ENCODE measurements around the gene CFAP46.
"Not testable (repeated sequence)": the region's sequence is repeated elsewhere in the genome, so short reads cannot be mapped to it uniquely, and the experiment has no call there.

The CFAP46 gene

DNA sequence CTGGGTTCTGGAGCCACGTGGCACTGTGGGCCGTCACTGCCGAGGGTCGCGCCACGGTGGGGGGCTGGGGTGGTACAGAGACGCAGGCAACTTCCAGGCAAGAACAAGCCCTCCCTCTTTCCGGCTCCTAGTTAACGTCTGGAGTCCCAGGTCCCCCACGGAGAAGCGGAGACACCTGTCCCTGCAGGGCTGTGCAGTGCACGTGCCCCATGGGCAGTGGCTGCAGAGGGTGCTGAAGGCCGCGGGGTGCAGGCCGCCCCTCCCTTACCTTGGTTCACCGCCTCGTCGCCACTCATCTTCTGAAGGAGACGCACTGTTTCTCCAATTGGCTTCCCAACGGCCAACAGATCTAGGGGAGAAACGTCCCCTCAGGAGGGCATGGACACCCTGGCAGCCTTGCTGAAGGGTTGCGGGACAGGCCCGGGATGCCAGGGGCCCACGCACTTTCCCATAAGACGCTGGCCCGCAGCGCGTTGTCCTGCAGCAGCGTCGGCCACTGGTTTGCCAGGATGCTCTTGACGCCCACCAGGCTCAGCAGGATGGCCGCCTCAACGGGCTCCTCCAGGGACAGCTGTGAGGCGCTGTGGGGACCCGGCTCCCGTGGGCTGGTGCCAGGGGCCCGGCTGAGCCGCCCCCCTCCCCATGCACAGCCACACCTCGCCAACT, 132.1 kb downstream of the CFAP46 start:
- DNase-seq (ENCODE audit: low read depth in 2 of 2, low spot score in 1 of 2), result no peak

DNA sequence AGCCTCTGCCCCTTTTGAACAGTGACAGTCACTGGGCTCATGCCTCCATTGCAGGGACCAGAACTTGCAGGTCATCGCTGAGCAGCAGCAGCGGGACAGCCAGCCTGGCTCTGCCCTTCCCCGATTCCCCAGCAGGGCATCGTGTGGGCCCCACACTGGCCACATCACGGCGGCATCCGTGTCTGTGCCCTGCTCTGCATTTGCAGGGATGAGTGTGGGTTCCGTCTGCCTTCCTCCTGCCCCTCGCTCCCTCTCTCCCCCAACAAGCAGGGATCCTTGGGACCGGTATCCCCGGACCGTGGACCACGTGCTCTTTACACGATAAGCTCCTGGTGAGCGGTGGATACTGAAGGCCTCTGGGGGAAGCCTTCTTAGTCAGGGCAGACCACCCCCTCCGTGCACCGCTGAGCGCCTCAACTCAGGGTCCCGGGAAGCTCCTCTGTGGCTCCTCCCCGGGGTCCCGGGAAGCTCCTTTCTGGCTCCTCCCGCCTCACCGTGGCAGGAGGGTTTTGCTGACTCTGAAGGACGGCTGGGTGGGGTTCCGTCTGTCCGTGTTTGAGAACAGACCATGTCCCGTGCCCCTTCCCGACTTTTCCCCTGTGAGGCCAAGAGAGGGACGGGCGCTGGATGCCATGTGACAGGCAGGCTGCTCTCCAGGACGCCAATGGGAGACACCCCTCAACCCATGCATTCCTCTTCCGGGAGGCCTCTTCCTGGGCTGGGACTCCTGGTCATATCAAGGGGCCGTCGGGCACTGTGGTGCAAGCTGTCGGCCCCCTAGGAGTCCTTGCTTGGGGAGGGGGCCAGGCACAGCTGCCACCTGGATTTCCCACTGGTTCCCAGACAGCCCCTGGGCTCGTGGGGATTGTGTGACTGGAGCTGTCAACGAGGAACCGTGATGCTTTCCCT, 132.9 kb downstream of the CFAP46 start:
- DNase-seq (ENCODE audit: low read depth in 2 of 2, low spot score in 1 of 2), result no peak

DNA sequence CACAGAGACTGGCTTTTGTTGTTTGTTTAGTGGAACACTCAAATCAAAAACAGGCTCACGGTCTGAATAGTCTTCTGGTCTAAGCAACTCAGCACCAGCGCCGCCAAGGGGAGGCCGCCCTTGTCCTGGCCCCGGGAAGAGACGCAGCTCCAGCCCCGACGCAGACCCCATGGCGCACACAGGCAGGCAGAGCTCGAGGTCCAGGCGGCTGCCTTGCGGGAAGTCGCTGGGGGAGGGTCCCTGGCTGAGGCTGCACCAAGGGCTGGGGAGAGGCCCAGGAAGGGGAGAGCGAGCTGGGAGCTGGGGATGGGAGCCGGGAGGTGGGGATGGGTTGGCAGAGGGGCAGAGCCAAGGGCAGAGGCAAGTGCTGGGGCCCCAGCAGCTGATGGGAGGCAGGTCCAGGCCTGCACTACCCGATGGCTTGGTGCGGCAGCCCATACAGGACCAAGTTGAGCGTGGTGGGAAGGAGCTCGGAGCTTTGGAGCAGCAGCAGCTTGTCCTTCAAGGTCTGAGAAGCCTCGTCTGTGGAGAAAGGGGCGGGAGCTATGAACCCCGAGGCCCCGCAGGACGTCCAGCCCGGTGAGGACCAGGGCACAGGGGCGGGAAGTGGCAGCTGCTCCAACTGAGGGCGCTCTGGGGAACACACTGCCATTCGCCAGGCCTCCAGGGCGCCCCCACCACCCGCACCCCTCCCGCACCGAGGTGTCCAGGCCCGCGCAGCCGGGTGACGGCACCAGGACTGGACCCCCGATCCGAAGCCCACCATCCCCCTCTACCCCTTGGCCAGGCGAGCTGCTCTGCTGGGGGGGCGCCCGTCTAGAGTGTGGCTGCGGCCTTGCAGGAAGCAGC, 133.8 kb downstream of the CFAP46 start:
- no peak for DNase-seq (ENCODE audit: low read depth in 2 of 2, low spot score in 1 of 2)

DNA sequence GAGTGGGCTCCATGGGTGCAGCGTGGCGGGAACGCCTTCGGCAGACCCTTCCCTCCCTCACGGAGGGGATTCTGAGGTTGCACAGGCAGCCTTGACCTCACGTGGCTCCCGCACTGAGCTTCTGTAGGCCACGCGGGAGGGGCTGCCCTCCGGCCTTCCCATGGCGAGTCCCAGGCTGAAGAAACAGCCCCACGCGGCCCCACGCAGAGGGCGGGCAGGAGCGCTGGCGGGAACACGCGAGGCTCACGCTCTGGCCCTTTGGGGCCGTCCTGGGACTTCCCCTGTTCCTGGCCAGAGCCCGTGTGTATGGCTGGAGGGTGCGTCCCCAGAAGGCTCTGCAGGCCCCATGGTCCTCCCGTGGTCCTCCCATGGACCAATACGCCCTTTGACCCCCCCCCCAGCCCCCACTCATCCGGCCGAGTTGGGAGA, 134.7 kb downstream of the CFAP46 start:
- DNase-seq (ENCODE audit: low read depth in 2 of 2, low spot score in 1 of 2), result no peak

DNA sequence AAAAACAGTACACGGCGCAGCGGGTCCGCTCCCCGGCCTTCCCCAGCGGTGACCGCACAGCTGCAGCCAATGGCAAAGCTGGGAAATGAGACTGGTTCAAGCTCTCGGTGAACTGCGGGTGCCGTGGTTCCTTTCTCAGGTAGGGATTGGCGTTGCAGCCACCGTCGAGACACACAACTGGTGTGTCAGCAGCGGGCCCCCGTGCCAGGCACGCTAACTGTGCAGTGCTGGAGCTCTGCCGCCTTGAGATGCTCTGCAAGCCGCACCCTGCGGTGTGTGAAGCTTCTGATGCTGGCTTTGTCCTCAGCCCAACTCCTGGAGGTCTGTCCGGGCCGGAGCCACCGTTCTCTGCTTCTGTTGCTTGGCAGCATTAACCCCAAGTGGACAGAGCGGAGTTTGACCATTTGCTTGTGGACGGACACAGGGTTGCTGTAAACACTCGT, 135.8 kb downstream of the CFAP46 start:
- no peak for DNase-seq (ENCODE audit: low read depth in 2 of 2, low spot score in 1 of 2)

DNA sequence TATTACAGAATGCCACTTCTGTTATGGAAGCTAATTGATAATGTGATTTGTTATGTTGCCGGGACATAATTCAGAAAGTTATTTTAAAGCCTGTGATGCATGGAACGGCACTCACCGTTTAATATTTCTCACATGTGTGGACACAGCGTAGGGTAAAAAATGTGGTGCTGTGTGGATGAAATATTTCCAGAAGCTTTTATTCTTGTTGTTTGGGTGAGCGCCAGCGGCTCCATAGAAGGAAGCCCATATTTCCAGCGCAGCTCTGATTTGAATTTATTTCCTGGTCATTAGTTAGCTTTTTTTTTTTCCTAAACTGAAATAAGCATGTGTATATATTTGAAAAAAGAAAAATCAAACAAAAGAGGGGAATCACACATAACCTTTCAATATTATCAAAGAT, 136.3 kb downstream of the CFAP46 start:
- DNase-seq (ENCODE audit: low read depth in 2 of 2, low spot score in 1 of 2), result no peak

DNA sequence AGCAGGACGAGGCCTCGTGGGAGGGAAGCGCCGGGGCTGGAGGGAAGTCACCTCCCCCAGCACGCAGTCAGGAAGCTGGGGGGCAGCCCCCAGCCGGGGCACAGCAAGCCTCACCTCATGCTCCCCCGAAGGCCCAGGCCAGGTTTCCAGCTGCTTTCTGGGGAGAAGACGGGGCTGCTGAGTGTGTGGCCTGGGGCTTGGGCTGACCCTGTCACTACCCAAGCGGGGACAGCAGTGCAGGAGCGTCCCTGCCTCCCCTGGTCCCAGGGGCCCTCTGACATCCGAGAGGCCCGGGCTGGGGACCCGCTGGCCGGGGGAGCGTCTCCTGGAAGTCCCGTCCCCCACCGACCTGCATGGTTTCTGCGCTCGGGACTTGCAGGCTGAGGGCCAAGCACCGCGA, 136.8 kb downstream of the CFAP46 start:
- no peak for DNase-seq (ENCODE audit: low read depth in 2 of 2, low spot score in 1 of 2)

DNA sequence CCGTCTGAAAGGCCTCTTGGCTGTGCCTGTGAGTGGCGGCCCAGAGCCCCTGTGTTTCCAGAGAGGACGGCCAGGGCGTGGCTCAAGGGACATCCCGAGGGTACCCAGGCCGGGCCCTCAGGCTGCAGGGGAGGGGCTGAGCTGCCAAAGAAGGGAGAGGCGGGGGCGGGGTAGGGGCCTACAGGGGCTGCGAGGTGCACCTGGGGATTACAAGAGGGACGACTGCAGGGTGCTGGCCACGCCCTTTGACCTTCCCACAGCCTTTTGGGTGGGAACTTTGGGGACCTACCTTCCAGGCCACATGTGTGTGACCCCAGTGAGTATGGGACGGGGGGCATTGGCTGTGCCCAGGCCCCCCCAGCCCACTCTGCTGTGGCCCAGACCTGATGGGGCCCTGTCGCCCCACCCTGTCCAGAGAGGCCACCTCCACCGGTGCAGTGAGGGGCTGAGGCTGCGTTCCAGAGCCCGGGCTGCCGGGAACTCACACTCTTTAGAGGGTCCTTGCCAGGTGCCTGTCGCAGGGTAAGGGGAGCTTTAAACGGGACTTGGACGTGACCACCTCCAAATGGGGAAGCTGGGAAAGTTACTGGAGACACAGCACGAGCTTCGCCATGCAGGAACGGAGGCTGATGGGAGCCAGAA, 137.5 kb downstream of the CFAP46 start:
- DNase-seq (ENCODE audit: low read depth in 2 of 2, low spot score in 1 of 2), result no peak

DNA sequence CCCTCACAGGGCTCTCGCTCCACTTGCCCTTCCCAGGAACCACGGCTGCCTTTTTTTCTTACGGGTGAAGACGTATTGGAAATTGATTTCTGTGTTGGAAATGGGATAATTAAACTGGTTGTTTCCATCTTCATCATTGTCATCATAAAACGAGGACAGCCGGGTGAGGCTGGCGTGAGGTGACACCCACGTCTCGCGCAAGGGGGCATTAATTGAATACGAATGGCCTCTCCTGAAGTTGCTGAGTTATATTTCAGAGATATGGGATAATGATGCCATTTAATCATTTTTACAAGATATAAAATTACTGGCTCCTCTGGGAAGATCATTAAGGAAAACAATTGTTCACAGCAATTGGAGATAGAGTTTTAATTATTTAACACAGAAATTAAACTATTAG, 138.1 kb downstream of the CFAP46 start:
- DNase-seq (ENCODE audit: low read depth in 2 of 2, low spot score in 1 of 2), result no peak

DNA sequence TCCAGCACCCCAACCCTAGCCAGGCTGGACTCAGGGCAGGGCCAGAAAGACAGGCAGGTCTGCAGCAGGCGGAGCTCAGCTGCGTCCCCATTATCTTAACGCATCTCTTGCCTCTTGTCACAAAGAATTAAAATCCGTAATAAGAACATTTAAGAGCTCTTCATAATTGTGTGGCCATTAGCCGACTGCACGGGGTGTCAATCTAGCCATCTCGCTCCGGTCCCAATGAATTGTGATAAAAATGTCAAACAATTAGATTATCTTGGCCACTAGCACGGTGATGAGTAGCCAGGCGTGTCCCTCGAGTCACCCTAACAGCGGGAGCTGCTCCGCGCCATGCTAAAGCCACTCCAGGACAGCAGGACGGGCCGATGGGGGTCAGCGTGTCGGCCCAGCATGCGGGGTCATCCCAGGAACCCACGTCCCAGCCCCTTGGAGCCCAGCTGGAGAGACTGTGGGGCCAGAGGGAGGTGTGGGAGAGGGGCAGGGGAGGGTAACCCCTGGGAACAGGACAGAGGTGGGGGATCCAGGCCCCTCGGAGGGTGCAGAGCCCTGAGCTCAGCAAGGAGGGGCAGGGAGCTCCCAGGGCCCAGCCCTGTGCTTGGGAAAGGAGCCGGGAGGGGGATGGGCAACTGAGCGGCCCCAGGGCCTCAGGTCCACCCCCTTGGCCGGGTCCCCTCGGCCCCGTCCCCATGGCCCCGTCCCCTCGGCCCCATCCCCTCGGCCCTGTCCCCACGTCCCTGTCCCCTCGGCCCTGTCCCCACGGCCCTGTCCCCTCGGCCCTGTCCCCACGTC, 138.8 kb downstream of the CFAP46 start:
- DNase-seq (ENCODE audit: low read depth in 2 of 2, low spot score in 1 of 2), result no peak

DNA sequence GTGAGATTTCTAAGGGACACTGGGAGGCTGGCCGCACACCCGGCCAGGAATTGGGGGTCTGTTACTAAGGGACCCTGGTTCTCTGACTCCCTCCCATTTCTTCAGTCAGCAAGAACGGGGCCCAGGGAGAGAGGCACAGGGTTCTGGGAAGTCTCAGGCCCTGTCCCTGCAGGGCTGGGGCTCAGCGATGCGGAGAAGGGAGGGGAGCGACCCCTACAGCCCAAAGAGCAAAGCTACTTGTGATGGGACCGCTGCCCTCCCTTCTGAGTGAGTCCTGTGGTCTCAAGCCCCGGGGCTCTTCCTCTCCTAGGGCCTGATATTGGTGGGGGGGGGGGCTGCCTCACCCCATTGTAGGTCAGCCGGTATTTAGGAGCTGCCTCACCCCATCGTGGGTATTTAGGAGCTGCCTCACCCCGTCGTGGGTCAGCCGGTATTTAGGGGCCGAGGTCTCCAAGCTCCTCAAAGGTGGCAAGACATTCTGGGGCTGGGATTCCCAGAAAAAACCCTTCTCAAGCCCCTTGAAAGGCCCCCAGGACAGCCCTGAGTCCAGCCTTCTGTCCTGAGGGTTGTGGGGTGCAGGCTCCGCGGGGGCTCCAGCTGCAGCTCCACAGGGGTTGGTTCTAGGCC, 139.6 kb downstream of the CFAP46 start:
- no peak for DNase-seq (ENCODE audit: low read depth in 2 of 2, low spot score in 1 of 2)

DNA sequence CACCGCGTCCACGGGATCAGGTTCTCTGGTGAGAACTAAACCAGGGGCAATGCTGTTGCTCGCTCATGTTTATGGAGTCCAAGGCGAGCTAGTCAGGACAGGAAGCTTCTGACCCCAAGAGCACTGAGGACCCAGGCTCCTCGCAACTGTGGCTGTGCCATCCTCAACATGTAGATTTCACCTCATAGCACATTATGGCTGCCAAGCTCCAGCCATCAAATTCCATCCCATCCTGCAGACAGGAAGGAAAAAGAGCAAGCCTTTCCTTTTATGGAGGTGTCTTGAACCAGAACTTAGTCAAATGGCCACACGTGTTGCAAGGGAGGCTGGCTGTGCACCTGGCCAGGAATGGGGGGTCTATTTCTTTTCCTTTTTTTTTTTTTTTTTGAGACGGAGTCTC, 140.3 kb downstream of the CFAP46 start:
- no peak for DNase-seq (ENCODE audit: low read depth in 2 of 2, low spot score in 1 of 2)

DNA sequence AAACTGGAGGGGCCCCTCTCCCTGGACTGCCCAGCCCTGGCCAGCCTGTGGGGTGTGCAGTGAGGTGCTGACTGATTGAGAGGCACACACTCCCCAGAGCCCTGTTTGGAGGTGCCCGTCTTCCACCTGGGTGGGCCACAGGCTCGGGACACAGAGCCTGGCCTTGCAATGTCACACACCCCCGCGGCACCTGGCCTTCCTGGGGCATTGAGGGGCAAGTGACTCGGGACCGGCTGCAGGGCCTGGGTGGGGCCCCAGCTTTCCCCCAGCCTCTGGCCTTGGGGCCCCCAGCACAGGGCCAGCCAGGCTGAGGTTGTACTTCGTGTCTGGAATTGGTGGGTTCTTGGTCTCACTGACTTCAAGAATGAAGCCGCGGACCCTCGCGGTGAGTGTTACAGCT, 142.5 kb downstream of the CFAP46 start:
- no peak for DNase-seq (ENCODE audit: low read depth in 2 of 2, low spot score in 1 of 2)

DNA sequence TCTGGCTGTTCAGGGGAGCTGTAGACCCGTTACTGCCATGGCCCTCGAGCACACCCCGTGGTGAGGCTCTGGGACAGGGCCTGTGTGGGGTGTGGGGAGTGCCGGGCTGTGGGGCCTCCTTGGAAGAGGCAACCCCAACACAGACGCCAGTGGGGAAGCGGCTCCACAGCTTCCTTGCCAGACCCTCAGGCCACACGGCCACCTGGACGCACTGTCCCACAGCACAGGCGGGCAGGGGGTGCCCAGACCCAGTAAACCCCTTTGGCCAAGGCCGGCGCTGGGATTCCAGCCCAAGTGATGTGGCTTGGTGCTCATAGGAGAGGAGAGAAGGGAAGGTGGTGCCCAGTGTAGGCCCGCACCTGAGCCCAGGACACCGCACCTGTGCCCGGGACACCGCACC, 143.5 kb downstream of the CFAP46 start:
- DNase-seq (ENCODE audit: low read depth in 2 of 2, low spot score in 1 of 2), result no peak

DNA sequence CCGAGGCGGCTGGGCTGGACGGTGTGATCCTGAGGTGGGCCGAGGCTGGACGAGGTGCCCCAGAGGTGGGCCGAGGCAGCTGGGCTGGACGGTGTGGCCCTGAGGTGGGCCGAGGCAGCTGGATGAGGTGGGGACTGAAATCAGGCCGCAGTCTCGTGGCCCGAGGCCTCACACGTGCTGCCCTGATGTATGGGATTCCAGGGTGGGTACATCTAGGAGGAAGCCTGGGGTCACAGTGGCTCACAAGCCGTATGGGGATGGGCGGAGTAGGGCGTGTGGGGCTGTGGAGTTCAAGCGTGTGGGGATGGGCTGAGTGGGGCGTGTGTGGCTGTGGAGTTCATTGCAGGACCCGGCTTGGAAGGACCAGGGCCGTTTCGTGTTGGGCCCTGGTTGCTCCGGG, 144.0 kb downstream of the CFAP46 start:
- no peak for DNase-seq (ENCODE audit: low read depth in 2 of 2, low spot score in 1 of 2)

DNA sequence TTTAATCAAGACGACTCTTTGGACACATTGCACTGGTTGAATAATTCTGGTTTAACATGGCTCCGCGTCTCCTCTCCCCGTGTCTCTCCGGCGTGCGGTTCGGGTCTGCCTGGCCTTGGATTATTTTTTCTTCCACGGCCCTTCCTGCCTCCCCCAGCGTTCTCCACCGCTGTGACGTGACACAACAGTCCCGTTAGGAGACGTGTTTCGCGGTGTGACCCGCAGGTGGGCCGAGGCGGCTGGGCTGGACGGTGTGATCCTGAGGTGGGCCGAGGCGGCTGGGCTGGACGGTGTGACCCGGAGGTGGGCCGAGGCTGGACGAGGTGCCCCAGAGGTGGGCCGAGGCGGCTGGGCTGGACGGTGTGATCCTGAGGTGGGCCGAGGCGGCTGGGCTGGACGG, 144.4 kb downstream of the CFAP46 start:
- DNase-seq (ENCODE audit: low read depth in 2 of 2, low spot score in 1 of 2), result not testable (repeated sequence)

DNA sequence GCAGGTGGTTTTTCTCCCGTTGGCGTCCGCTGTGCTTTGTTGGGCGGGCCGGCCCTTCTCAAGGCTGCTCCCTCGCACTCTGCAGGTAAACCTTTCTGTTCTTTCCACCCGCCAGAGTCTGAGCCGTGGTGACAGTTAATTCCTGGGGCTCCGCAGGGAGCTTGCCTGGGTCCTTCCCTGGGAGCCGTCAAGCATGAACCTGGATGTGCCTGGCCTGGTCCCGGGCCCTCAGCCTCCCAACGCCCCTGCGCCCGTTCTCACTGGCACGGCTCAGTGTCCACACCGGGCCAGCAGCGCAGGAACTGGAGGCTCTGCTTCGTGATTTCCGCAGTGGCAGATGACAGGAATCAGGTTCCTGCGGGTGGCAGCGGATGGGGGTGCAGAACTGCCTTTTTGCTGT, 145.5 kb downstream of the CFAP46 start:
- DNase-seq (ENCODE audit: low read depth in 2 of 2, low spot score in 1 of 2), result no peak

DNA sequence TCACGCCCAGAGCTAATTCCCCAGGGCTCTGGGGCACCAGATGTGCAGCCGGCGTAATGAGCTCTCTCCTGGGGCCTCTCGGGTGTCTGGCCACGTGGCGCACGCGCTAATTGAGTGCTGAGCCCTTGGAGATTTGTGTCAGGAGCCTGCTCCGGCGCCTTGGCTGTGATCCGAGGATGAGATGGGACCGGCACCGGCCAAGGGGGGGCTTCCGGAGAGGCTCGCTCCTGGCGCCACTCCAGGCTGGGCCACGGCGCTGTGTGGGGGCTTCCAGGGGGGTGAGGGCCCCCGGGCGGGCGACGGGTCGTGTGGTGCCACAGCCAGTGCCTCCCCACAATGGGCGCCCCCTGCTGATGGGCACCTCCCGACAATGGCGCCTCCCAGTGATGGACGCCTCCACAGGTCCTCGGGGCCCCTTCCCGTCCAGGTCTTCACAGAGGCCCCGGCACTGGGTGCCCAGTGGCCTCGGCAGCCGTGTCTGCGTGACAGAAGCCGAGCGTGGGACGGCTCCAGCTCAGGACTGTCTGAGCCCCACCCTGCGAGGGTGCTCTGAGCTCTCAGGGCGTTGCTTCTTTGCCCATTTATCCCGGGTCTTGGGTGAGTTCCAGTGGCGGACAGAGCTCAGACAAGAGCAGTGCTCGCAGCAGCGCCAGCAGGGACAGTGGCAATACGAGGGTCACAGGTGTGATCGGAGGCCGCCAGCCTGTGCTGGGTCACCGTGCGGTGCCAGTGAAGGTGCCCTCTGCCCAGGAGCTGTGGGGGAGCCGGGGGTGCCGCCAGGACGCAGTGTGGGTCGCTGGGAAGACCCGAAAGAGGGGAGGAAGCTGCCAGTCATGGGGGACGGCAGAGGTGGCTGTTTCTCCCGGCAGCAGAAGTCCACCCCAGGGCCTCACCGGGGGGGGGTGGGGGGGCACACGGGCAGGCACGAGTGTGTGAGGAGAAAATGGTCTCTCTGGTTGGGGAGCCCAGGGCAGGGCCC, 148.2 kb downstream of the CFAP46 start:
- no peak for DNase-seq (ENCODE audit: low read depth in 2 of 2, low spot score in 1 of 2)

DNA sequence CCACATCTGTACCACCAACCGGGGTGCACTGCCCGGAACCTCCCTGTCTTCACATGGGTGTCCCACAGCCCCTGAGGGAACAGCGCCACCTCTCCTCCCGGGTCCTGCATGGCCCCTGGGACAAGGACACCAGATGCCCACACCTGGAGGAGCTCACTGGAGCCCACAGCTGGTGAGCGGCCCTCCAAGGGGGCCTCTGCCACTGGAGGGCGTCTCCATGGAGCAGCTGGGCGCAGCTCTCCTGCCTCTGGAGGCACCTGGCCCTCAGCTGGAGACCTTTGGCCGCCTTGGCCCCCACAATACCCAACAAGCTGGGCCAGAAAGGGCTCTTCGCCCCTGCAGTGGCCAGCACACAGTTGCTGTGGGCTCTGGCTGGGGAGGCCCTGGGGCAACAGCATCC, 149.2 kb downstream of the CFAP46 start:
- no peak for DNase-seq (ENCODE audit: low read depth in 2 of 2, low spot score in 1 of 2)
